ENCODE results near the gene TNFSF4. TPM values are rescaled to one million over a fixed set of nuclear protein-coding genes. Genes with fewer than 3 reads are reported as not detected.

TNFSF4 gene
- polyA plus RNA-seq, 1 of the 3 experiments (the other 2 are of a cell fraction): 25.9 TPM

DNA sequence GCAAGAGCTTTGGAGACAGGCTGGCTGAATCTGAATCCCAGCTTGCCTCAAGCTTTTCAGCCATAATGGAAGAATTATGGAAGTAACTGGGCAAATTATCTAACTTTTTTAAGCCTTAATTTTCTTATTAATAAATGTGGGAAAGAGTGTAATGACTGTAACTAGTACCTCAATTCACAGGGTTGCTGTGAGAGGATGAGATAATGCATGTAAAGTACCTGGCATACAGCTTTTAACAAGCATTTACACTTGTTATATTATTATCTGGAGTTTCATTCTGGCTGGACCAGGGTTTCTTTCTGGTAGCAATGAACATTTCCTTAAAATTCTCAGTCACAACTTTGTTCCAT lies 15.9 kb upstream of the TNFSF4 start:
- TF ChIP-seq RCOR1 (IDR thresholded peaks at IDR 0.05; ENCODE audit: low read length) (no peak), FOXJ3 (CRISPR knock-in tag; IDR thresholded peaks at IDR 0.05) (no peak), GATA2 (CRISPR knock-in tag; IDR thresholded peaks at IDR 0.05) (no peak)
- Histone ChIP-seq H3K27me3 (ENCODE audit: insufficient read depth) (no peaks in the 10 kb centered on the region), H3K36me3 (replicated peaks in 1 of 2; ENCODE audit: control insufficient read depth in 1 of 2, insufficient read depth in 2 of 2, low read length in 1 of 2) (no peaks in the 10 kb centered on the region), H4K20me1 (ENCODE audit: insufficient read depth) (no peaks in the 10 kb centered on the region), H3K9me2 (no peaks in the 10 kb centered on the region), H3K4me1 (ENCODE audit: control insufficient read depth in 1 of 2, insufficient read depth in 2 of 2, low read depth in 1 of 2, low read length in 1 of 2) (no peaks in the 10 kb centered on the region; a peak in 1 of 4 replicates), H3K9me3 (no peaks in the 10 kb centered on the region), H3F3A (replicated peaks; ENCODE audit: insufficient read depth) (no peaks in the 10 kb centered on the region), H3K4me2 (no peak overlapping the region), H3K4me3 (ENCODE audit: low read depth in 2 of 2, low read length in 1 of 2) (no peak overlapping the region), H3K9ac (no peak overlapping the region), H3K27ac (ENCODE audit: low read depth in 2 of 2, low read length in 1 of 2) (no peak overlapping the region), H2AFZ (ENCODE audit: low read depth) (no peak overlapping the region), H3K79me2 (ENCODE audit: insufficient read depth) (no peaks in the 10 kb centered on the region)
- ChIA-PET CTCF (no interaction called here), POLR2A (no interaction called here)
- DNase-seq: no peak

DNA sequence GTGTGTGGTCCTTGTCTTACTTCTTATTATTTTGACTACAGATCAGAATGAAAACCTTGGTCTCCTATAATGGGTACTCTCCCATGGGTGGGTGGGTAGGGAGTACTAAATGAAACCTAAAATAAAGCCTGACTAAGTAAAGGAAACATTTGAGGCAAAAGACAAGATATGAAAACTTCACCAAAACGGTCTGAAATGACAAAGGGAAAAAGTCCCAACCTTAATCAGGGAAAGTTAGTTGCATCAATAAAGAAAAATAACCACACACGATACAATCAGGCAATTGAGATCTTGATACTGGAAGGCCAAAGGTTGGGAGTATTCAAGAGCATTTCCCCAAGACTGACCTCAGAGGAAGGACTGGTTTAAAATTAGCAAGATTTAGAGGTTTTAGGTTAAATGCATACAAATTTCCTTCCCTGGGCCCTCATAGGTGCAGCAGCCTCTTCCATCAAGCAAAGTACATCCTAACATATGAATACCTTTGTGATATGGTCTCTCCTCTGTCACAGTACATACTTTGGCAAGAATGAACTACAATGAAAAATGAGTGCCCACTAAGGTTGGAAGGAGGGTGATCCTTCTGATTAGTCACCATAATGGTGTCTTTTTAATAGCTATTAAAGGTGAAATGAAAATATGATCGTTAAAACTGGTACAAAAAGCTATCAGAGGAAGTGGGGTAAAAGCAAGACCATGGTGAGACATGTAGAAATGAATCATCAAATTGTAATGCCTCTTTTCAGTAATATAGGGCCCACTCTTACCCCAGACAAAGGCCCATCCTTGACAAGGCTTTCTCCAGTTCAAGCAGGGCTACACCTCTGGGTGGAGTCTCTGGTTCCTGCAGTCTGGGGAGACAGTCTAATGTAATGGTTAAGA lies 15.3 kb upstream of the TNFSF4 start:
- no peak for TF ChIP-seq NFIC (IDR thresholded peaks at IDR 0.05; ENCODE audit: borderline replicate concordance)
- no peak for TF ChIP-seq EP300 (IDR thresholded peaks at IDR 0.05; ENCODE audit: borderline replicate concordance in 1 of 2, low read depth in 1 of 2, low read length in 1 of 2)
- TF ChIP-seq NRF1 (IDR thresholded peaks at IDR 0.05; ENCODE audit: low read depth, low read length): no peak
- TF ChIP-seq MAX (IDR thresholded peaks at IDR 0.05; ENCODE audit: low read depth): no peak
- no peak for TF ChIP-seq ELF1 (IDR thresholded peaks at IDR 0.05)
- TF ChIP-seq, protein P1, sequence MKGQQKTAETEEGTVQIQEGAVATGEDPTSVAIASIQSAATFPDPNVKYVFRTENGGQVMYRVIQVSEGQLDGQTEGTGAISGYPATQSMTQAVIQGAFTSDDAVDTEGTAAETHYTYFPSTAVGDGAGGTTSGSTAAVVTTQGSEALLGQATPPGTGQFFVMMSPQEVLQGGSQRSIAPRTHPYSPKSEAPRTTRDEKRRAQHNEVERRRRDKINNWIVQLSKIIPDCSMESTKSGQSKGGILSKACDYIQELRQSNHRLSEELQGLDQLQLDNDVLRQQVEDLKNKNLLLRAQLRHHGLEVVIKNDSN (IDR thresholded peaks at IDR 0.05; ENCODE audit: borderline replicate concordance, low read depth): no peak
- TF ChIP-seq GATA2 (CRISPR knock-in tag; IDR thresholded peaks at IDR 0.05): no peak
- no peak for TF ChIP-seq IRF3 (IDR thresholded peaks at IDR 0.05; ENCODE audit: low read depth, low read length)
- no peak for TF ChIP-seq RFX5 (IDR thresholded peaks at IDR 0.05; ENCODE audit: low read length)
- TF ChIP-seq, protein P2, sequence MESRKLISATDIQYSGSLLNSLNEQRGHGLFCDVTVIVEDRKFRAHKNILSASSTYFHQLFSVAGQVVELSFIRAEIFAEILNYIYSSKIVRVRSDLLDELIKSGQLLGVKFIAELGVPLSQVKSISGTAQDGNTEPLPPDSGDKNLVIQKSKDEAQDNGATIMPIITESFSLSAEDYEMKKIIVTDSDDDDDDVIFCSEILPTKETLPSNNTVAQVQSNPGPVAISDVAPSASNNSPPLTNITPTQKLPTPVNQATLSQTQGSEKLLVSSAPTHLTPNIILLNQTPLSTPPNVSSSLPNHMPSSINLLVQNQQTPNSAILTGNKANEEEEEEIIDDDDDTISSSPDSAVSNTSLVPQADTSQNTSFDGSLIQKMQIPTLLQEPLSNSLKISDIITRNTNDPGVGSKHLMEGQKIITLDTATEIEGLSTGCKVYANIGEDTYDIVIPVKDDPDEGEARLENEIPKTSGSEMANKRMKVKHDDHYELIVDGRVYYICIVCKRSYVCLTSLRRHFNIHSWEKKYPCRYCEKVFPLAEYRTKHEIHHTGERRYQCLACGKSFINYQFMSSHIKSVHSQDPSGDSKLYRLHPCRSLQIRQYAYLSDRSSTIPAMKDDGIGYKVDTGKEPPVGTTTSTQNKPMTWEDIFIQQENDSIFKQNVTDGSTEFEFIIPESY (IDR thresholded peaks at IDR 0.05; ENCODE audit: borderline replicate concordance, low read depth): no peak
- no peak for TF ChIP-seq SMC3 (IDR thresholded peaks at IDR 0.05; ENCODE audit: low read depth, low read length)
- TF ChIP-seq FOSL2 (IDR thresholded peaks at IDR 0.05; ENCODE audit: borderline replicate concordance, low read depth): no peak
- no peak for TF ChIP-seq FOXJ3 (CRISPR knock-in tag; IDR thresholded peaks at IDR 0.05)
- TF ChIP-seq TEAD4 (IDR thresholded peaks at IDR 0.05; ENCODE audit: borderline replicate concordance, insufficient read depth): no peak
- no peak for TF ChIP-seq SIN3A (IDR thresholded peaks at IDR 0.05; ENCODE audit: borderline replicate concordance, low read depth, low read length)
- no peak for TF ChIP-seq FOXM1 (IDR thresholded peaks at IDR 0.05; ENCODE audit: low read depth)
- no peak for TF ChIP-seq TCF12 (IDR thresholded peaks at IDR 0.05)
- no peak for TF ChIP-seq JUND (IDR thresholded peaks at IDR 0.05)
- no peak for TF ChIP-seq RAD21 (IDR thresholded peaks at IDR 0.05; ENCODE audit: low read length)
- no peak for TF ChIP-seq RCOR1 (IDR thresholded peaks at IDR 0.05; ENCODE audit: low read length)
- Histone ChIP-seq H4K20me1 (ENCODE audit: insufficient read depth) (no peaks in the 10 kb centered on the region), H3K9me3 (no peaks in the 10 kb centered on the region), H3K79me2 (ENCODE audit: insufficient read depth) (no peaks in the 10 kb centered on the region), H3K9ac (no peak overlapping the region), H3K4me2 (no peak overlapping the region), H2AFZ (ENCODE audit: low read depth) (no peak overlapping the region), H3K27me3 (ENCODE audit: insufficient read depth) (no peaks in the 10 kb centered on the region), H3K36me3 (replicated peaks in 1 of 2; ENCODE audit: control insufficient read depth in 1 of 2, insufficient read depth in 2 of 2, low read length in 1 of 2) (no peaks in the 10 kb centered on the region), H3K9me2 (no peaks in the 10 kb centered on the region), H3F3A (replicated peaks; ENCODE audit: insufficient read depth) (no peaks in the 10 kb centered on the region), H3K27ac (ENCODE audit: low read depth in 2 of 2, low read length in 1 of 2) (no peak overlapping the region), H3K4me3 (ENCODE audit: low read depth in 2 of 2, low read length in 1 of 2) (no peak overlapping the region), H3K4me1 (ENCODE audit: control insufficient read depth in 1 of 2, insufficient read depth in 2 of 2, low read depth in 1 of 2, low read length in 1 of 2) (no peaks in the 10 kb centered on the region; a peak in 1 of 4 replicates)
- DNase-seq: no peak
- CTCF ChIA-PET: no interaction called here
- whole genome bisulfite sequencing (ENCODE audit: low lambda C conversion rate): 27% methylated on average over 3 of the region's 3 CpGs
- POLR2A ChIA-PET: no interaction called here

All from SK-N-SH (cell line).